K562 (cell line): Measurements from ENCODE around the gene ILF2. TPM values are rescaled to one million over a fixed set of nuclear protein-coding genes. Genes with fewer than 3 reads are reported as not detected.

Experiments
- ATAC-seq: fragments of 200-7000 bp; cut with Tn5 transposase; 3 replicates; pipeline ENCODE4 v1.9.1; 2020; ENCODE audit warnings: moderate library complexity
- BruUV-seq: library from RNA; stranded (reverse); fragments of 400-500 nt; replicated peaks from 2 replicates; lab custom pipeline; 2021; lab: Mats Ljungman, UMichigan
- CTCF ChIA-PET: fragments of 300-600 bp; formaldehyde crosslinking; extraction: SDS; loops from one replicate; lab custom pipeline; 2021; ENCODE audit warnings: low intra/inter-chr PET ratio; lab: Yijun Ruan, JAX
- POLR2A ChIA-PET: fragments of 300-600, 350-650 bp; sonication (Branson Sonifier 250); formaldehyde crosslinking; extraction: SDS; loops from one replicate; lab custom pipeline; 2021; ENCODE audit warnings: antibody characterized with exemption, inconsistent platforms; lab: Yijun Ruan, JAX
- DNase-seq, 4 experiments: peaks; one replicate each; pipeline versions ENCODE4 v3.0.0 to v3.0.0-alpha.2; 2011 to 2018; ENCODE audit warnings: low spot score in 3 of 4, mixed read lengths in 3 of 4; ENCODE audit errors: extremely low read depth in 1 of 4
- FAIRE-seq: peaks from 2 replicates; lab custom pipeline; 2011; peaks lifted over from hg19 to GRCh38; lab: Jason Lieb, UNC
- H2AFZ ChIP-seq: 2 replicates; pipeline ENCODE4 v1.6.0; 2011; ENCODE audit warnings: low read depth, low read length, control low read depth, inconsistent platforms
- H3K27ac ChIP-seq: fragments of 200-600 bp; 3 replicates; pipeline ENCODE4 v1.8.0; 2011; ENCODE audit warnings: low read depth, mild to moderate bottlenecking, control low read depth, inconsistent platforms, low read length, moderate library complexity, mixed read lengths; ENCODE audit errors: extremely low read depth
- H3K27me3 ChIP-seq, 2 experiments: fragments of 300-600 bp in 1 of 2; 2 replicates in 1 of 2; 3 replicates in 1 of 2; pipeline versions ENCODE4 v1.6.0 to v1.8.0; 2011; ENCODE audit warnings: inconsistent platforms in 2 of 2, low read length in 2 of 2, mild to moderate bottlenecking in 1 of 2, mixed read lengths in 1 of 2, moderate library complexity in 1 of 2; ENCODE audit not compliant: control insufficient read depth in 2 of 2, insufficient read depth in 2 of 2
- H3K36me3 ChIP-seq: fragments of 300-600 bp; 3 replicates; pipeline ENCODE4 v1.8.0; 2011; ENCODE audit warnings: mild to moderate bottlenecking, low read length, inconsistent platforms; ENCODE audit not compliant: control insufficient read depth, insufficient read depth
- H3K4me1 ChIP-seq, 2 experiments: fragments of 200-600 bp in 1 of 2; replicated peaks in 1 of 2; 2 replicates in 1 of 2; 3 replicates in 1 of 2; pipeline versions ENCODE4 v1.5.1 to v1.8.0; 2011; ENCODE audit warnings: inconsistent platforms in 2 of 2, low read length in 2 of 2, mild to moderate bottlenecking in 1 of 2, mixed read lengths in 1 of 2, moderate library complexity in 1 of 2; ENCODE audit not compliant: control insufficient read depth in 2 of 2, insufficient read depth in 2 of 2
- H3K4me2 ChIP-seq: 2 replicates; pipeline ENCODE4 v1.6.1; 2011; ENCODE audit warnings: low read length, control low read depth, inconsistent platforms, mixed read lengths; ENCODE audit not compliant: insufficient read depth
- H3K4me3 ChIP-seq: fragments of 200-600 bp; sonication (generic), shearing (Covaris generic); 2 replicates; pipeline ENCODE4 v1.5.1; 2016; ENCODE audit warnings: control low read depth, inconsistent platforms
- H3K79me2 ChIP-seq: fragments of 200-600 bp; 3 replicates; pipeline ENCODE4 v1.8.0; 2011; ENCODE audit warnings: low read length, inconsistent platforms; ENCODE audit not compliant: control insufficient read depth, insufficient read depth
- H3K9ac ChIP-seq, 2 experiments: 2 replicates each; pipeline versions ENCODE4 v1.6.0 to v1.6.1; 2011; ENCODE audit warnings: low read depth in 2 of 2, low read length in 2 of 2, control low read depth in 1 of 2, inconsistent platforms in 1 of 2, mild to moderate bottlenecking in 1 of 2, mixed read lengths in 1 of 2; ENCODE audit not compliant: insufficient read depth in 1 of 2
- H3K9me1 ChIP-seq: one replicate; pipeline ENCODE4 v1.6.0; 2011; ENCODE audit warnings: inconsistent platforms, mild to moderate bottlenecking, low read length, moderate library complexity; ENCODE audit not compliant: control insufficient read depth, insufficient read depth
- H3K9me3 ChIP-seq: replicated peaks from 2 replicates; pipeline ENCODE4 v1.5.1; 2011; ENCODE audit warnings: low read depth, low read length, inconsistent platforms; ENCODE audit not compliant: control insufficient read depth, insufficient read depth
- H4K20me1 ChIP-seq: replicated peaks from 2 replicates; pipeline ENCODE4 v1.6.1; 2011; ENCODE audit warnings: low read length, inconsistent platforms, mixed read lengths; ENCODE audit not compliant: control insufficient read depth, insufficient read depth
- CEBPG ChIP-seq, 3 experiments: fragments of 200-800 bp in 1 of 3; sonication (Bioruptor generic) in 1 of 3; sonication (generic) in 1 of 3; formaldehyde crosslinking in 1 of 3; IDR thresholded peaks in 2 of 3; conservative IDR thresholded peaks in 1 of 3; 2 replicates each; pipeline versions ENCODE4 v1.6.1 to v1.8.0; 2016 to 2022; ENCODE audit warnings: missing compliant biosample characterization in 2 of 3, missing genetic modification characterization in 2 of 3, mild to moderate bottlenecking in 1 of 3, missing genetic modification reagents in 1 of 3
- FOSL1 ChIP-seq: fragments of 200-800 bp; sonication (Bioruptor generic); conservative IDR thresholded peaks from 2 replicates; pipeline ENCODE4 v1.6.1; 2016; ENCODE audit warnings: missing genetic modification characterization, missing compliant biosample characterization
- GTF2F1 ChIP-seq: IDR thresholded peaks from 2 replicates; pipeline ENCODE4 v1.6.1; 2011; ENCODE audit warnings: low read depth, low read length, improper control_type of control experiment
- LCOR ChIP-seq: sonication (generic); formaldehyde crosslinking; IDR thresholded peaks from 2 replicates; pipeline ENCODE4 v1.8.0; 2022; ENCODE audit warnings: mild to moderate bottlenecking, missing genetic modification reagents
- MAFF ChIP-seq: IDR thresholded peaks from 2 replicates; pipeline ENCODE4 v1.6.1; 2012; ENCODE audit warnings: low read length, improper control_type of control experiment
- NCOA2 ChIP-seq, 2 experiments: fragments of 450-650 bp; IDR thresholded peaks; 2 replicates each; pipeline ENCODE4 v1.6.1; 2018; ENCODE audit warnings: mild to moderate bottlenecking in 2 of 2, moderate library complexity in 1 of 2; ENCODE audit not compliant: partially characterized antibody in 2 of 2
- NFIC ChIP-seq: fragments of 450-650 bp; IDR thresholded peaks from 2 replicates; pipeline ENCODE4 v1.6.1; 2017; ENCODE audit warnings: mild to moderate bottlenecking, inconsistent platforms
- PHB2 ChIP-seq: fragments of 450-650 bp; IDR thresholded peaks from 2 replicates; pipeline ENCODE4 v1.6.1; 2017; ENCODE audit warnings: low read depth
- PHF21A ChIP-seq: fragments of 450-650 bp; IDR thresholded peaks from 2 replicates; pipeline ENCODE4 v1.6.1; 2017; ENCODE audit warnings: low read depth, borderline replicate concordance
- POLR2AphosphoS5 ChIP-seq: IDR thresholded peaks from 2 replicates; pipeline ENCODE4 v1.6.1; 2011; ENCODE audit warnings: mild to moderate bottlenecking, low read depth, low read length, moderate library complexity; ENCODE audit not compliant: control insufficient read depth, insufficient read depth
- SRSF1 ChIP-seq: fragments of 200-400 bp; formaldehyde crosslinking; IDR thresholded peaks from 2 replicates; pipeline ENCODE4 v1.6.1; 2017; ENCODE audit warnings: mild to moderate bottlenecking, low read depth, low read length, moderate library complexity
- ZBTB9 ChIP-seq: fragments of 450-650 bp; formaldehyde crosslinking; IDR thresholded peaks from 2 replicates; pipeline ENCODE4 v1.4.0; 2020; ENCODE audit warnings: mild to moderate bottlenecking, moderate library complexity
- ZNF280B ChIP-seq: fragments of 250-450 bp; sonication (Bioruptor Pico); IDR thresholded peaks from 2 replicates; pipeline ENCODE4 v1.5.1; 2021; ENCODE audit warnings: mild to moderate bottlenecking
- WGBS: fragments of 100-300 bp; shearing (Covaris generic); methylation state at CpG from one replicate; pipeline ENCODE4 v1.1.6; 2016; ENCODE audit warnings: low coverage, mixed read lengths; ENCODE audit not compliant: insufficient coverage; ENCODE audit errors: missing lambda C conversion rate; 5-methylcytosine and 5-hydroxymethylcytosine counted together
- in situ Hi-C: fragments of 300-500 bp; cut with MboI; formaldehyde crosslinking; loops from 4 replicates; pipeline ENCODE4 v1.15.0; 2018; ENCODE audit warnings: inconsistent platforms, mixed read lengths
- intact Hi-C: fragments of 100-400 bp; cut with micrococcal nuclease; formaldehyde crosslinking; loops from 2 replicates; pipeline ENCODE4 v1.14.2; 2022
- polyA plus RNA-seq, 8 experiments: library from polyadenylated mRNA; depleted of rRNA in 4 of 8; stranded (reverse) in 5 of 8; unstranded in 3 of 8; fragments of >200 nt; fragmentation: Nextera tagmentation in 2 of 8; fragmentation: Illumina TruSeq in 1 of 8; extraction: Ambion mirVana in 2 of 8; extraction: Trizol in 1 of 8; gene quantifications; 2 replicates each; pipeline versions ENCODE4 v1.2.1 to v1.2.3, GENCODE V29; 2011 to 2014; ENCODE audit warnings: inconsistent platforms in 1 of 8, missing spikeins in 1 of 8
- total RNA-seq, 7 experiments: library from RNA; depleted of rRNA in 6 of 7; stranded (reverse); fragments of >200 nt in 6 of 7; fragmentation: Illumina TruSeq in 2 of 7; extraction: Trizol in 2 of 7; gene quantifications; 2 replicates each; pipeline versions ENCODE4 v1.2.1 to v1.2.3, GENCODE V29; 2011 to 2021; ENCODE audit warnings: low replicate concordance in 1 of 7

The ILF2 gene
- total and polyA plus RNA-seq, 9 of the 15 experiments (the other 6 are each of a cell fraction or from before 2014, with no cell fraction given): 282 to 726 (median 474) TPM

DNA sequence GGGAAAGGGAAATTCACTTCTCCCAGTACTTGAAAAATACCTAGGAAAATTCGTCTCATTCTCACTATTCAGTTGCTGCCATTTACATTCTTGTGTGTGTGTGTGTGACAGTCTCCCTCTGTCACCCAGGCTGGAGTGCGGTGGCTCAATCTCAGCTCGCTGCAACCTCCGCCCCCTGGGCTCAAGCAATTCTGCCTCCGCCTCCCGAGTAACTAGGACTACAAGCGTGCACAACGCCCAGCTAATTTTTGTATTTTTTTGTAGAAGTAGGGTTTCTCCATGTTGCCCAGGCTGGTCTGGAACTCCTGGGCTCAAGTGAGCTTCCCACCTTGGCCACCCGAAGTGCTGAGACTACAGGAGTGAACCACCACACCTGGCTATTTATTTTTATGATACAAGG is 11.1 kb downstream of the ILF2 start:
- Histone ChIP-seq H3K79me2 (peaks cover 13% of the 10 kb centered on the region), H3K27me3 (no peaks in the 10 kb centered on the region), H3K4me1 (peaks cover 3 to 16% of the 10 kb centered on the region in 2 experiments; a peak in 4 of 5 replicates), H3K4me3 (peak overlapping the region; percentile 98; the same call in 1 of the 2 replicates), H3K9me1 (no peaks in the 10 kb centered on the region), H4K20me1 (no peaks in the 10 kb centered on the region), H3K9ac (peak overlapping the region in 1 of 2 experiments; percentile 73; a peak in 1 of 4 replicates), H3K27ac (no peak overlapping the region), H2AFZ (no peak overlapping the region), H3K36me3 (peaks cover 42% of the 10 kb centered on the region), H3K4me2 (peak overlapping the region; percentile 93), H3K9me3 (no peaks in the 10 kb centered on the region)
- POLR2A ChIA-PET: interaction anchor here (0.7 to 6.1 kb wide), 10 partner anchors 9 to 303 kb away, joined by 3 to 51 read pairs (median 5); partner anchors contain the start of genes CHTOP, ILF2, S100A13 and SLC39A1
- DNase-seq (no peak), FAIRE-seq (no peak), ATAC-seq (no peak)
- in situ Hi-C loops (no loop called here), intact Hi-C loops (no loop called here)
- WGBS: 49% methylated on average over 9 of the region's 9 CpGs
- no peak for TF ChIP-seq SRSF1
- TF ChIP-seq GTF2F1: no peak
- TF ChIP-seq CEBPG (CRISPR knock-in tag; IDR thresholded peaks at IDR 0.05): 0 out of 2 replicates have a peak, but pooled peaks have one; percentile 2
- no peak for TF ChIP-seq CEBPG (tag; conservative IDR thresholded peaks at IDR 0.05 in 1 of 2, IDR thresholded peaks at IDR 0.05 in 1 of 2)
- no TSS peak for BruUV-seq
- CTCF ChIA-PET: no interaction called here

GRCh38 chr1:153659175-153659534 is 11.6 kb downstream of the ILF2 start:
- ChIA-PET CTCF (no interaction called here), POLR2A (interaction anchor here (0.7 to 6.1 kb wide), 12 partner anchors 10 to 326 kb away, joined by 3 to 51 read pairs (median 4); partner anchors contain the start of genes CHTOP, ILF2, S100A13 and SLC39A1)
- H3K36me3 ChIP-seq: peaks cover 37% of the 10 kb centered on the region
- intact Hi-C loops: no loop called here
- peaks cover 3 to 16% of the 10 kb centered on the region in 2 experiments; a peak in 4 of 5 replicates for H3K4me1 ChIP-seq
- no peak for DNase-seq
- peak overlapping the region; percentile 98 for H3K4me3 ChIP-seq
- H3K9me3 ChIP-seq: no peaks in the 10 kb centered on the region
- H3K79me2 ChIP-seq: peaks cover 13% of the 10 kb centered on the region
- no peaks in the 10 kb centered on the region for H3K9me1 ChIP-seq
- in situ Hi-C loops: no loop called here
- peak overlapping the region; percentile 86; the same call in 2 of the 3 replicates for H3K27ac ChIP-seq
- no peaks in the 10 kb centered on the region for H3K27me3 ChIP-seq
- H3K4me2 ChIP-seq: peak overlapping the region; percentile 93
- FAIRE-seq: no peak
- WGBS: 18% methylated on average over 8 of the region's 8 CpGs
- no peaks in the 10 kb centered on the region for H4K20me1 ChIP-seq
- H2AFZ ChIP-seq: 0 out of 2 replicates have a peak overlapping the region, but pooled peaks have one; percentile 100
- TSS peak; percentile 75 for BruUV-seq
- H3K9ac ChIP-seq: peak overlapping the region; percentile 81 to 92; a peak in 3 of 4 replicates
- ATAC-seq: no peak
- TF ChIP-seq PHF21A (no peak), PHB2 (no peak), MAFF (no peak), ZNF280B (CRISPR knock-in tag) (no peak), LCOR (CRISPR knock-in tag) (no peak), ZBTB9 (no peak), NFIC (no peak), FOSL1 (no peak), POLR2AphosphoS5 (no peak), NCOA2 (IDR thresholded peaks at IDR 0.05; ENCODE audit: partially characterized antibody in 2 of 2) (no peak)
